ENCODE data around the gene SATB2.

Gene SATB2

DNA sequence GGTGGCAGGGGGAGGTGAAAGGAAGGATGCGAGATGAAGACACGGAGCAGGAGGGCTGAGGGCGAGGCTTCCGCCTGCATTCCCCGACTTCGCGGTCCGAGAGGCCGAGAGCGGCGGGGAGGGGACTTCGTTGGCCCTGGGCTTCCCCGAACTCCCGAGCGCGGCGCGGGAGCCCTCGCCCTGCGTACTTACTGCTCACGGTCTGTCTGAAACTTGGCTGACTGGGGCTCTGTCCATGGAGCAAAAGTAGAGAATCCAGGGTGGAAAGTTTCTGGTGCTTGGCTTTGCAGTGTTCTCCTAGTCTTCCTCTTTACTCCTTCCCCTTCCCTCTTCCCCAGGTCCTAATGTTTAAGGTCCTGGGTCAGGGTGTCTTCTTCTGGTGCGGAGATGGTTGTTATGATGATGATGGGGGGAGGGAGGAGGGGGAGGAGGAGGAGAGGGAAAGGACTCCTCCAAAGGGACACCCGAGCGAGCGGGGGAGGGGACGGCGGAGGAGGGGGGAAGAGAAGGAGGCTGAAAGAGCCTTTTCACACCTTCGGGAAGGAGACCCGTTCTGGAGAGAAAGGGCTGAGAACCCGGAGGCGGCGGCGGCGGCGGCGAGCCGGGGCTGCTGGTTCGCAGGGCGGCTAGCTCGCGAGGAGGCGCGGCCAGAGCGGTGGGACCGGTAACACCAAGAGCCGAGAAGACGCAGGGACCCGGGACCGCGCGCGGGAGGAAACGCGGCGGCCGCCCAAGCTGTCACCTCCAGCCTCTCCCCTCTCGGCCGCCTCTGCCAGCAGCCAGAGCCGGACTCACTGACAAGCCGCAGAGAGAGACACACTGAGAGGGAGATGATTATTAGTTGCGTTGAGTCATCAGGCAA lies at the start of gene SATB2:
TSS of gene SATB2 (minus strand) at position 793 of the 862 bp plus-strand sequence. CDS start 1,902 bp downstream, outside the sequence.
- Mint-ChIP-seq H3K36me3 (peaks cover 1% of the 10 kb centered on the region), H3K4me3 (peak within 1 kb of the TSS; percentile 80), H3K27ac (peak within 1 kb of the TSS; percentile 74), H3K4me1 (peaks cover 12% of the 10 kb centered on the region), H3K9me3 (peaks cover 2% of the 10 kb centered on the region), H3K27me3 (peaks cover 15% of the 10 kb centered on the region)
- ATAC-seq (ENCODE audit: low read depth) (no peak), DNase-seq (ENCODE audit: low spot score in 2 of 2) (peak in 1 of 2 donors; percentile 28)

DNA sequence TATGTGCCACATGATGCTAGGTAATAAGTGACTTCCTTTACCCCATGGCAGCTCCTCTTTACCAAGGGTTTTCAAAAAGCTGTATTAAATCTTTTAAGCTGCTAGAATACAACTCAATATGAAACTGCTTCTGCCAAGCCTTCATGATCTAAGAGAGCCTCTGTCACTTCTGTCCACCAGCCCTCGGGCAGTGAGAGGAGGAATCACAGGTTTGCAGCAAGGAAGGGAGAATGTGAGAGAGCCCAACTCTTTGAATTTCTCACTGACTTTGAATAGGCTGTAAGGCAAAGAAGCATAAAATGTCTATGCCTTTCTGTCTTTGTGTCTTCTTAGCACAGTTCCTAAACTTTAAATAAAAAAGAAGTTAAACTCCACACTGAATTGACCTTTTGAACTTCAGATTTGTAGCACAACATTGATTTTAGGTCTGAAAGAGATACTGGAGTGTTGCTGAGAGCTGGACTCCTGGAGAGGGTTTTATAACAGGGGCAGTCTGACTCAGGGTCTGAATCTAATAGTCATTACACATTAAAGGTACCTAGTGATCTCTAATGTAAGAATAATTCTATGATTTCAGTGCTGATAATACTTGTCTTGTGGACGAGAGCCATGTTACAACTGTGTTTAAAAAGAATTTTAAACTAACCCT lies 48.1 kb upstream of the SATB2 start:
- no peaks in the 10 kb centered on the region for H3K4me1 Mint-ChIP-seq
- ATAC-seq (ENCODE audit: low read depth), result no peak
- no peaks in the 10 kb centered on the region for H3K27me3 Mint-ChIP-seq
- H3K4me3 Mint-ChIP-seq, result no peak overlapping the region
- no peak for DNase-seq (ENCODE audit: low spot score in 2 of 2)
- H3K27ac Mint-ChIP-seq, result no peak overlapping the region
- H3K9me3 Mint-ChIP-seq, result peaks cover 2% of the 10 kb centered on the region
- no peaks in the 10 kb centered on the region for H3K36me3 Mint-ChIP-seq

DNA sequence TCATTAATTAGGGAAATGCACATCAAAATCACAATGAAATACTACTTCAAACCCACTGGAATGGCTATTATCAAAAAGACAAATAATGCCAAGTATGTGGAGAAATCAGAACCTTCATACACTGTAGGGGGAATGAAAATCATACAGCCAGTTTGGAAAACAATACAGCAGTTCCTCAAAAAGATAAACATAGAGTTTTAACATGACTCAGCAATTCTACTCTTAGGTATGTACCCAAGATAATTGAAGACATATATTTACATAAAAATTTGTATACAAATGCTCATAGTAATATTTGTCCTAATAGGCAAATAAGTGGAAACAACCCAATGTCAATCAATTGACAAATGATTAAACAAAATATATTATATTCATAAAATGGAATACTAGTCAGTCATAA lies 45.4 kb upstream of the SATB2 start:
- DNase-seq (ENCODE audit: low spot score in 2 of 2) (no peak), ATAC-seq (ENCODE audit: low read depth) (no peak)
- no peak overlapping the region for H3K27ac Mint-ChIP-seq
- peaks cover 2% of the 10 kb centered on the region for H3K9me3 Mint-ChIP-seq
- no peak overlapping the region for H3K4me3 Mint-ChIP-seq
- H3K4me1 Mint-ChIP-seq, result no peaks in the 10 kb centered on the region
- H3K36me3 Mint-ChIP-seq, result no peaks in the 10 kb centered on the region
- H3K27me3 Mint-ChIP-seq, result no peaks in the 10 kb centered on the region

DNA sequence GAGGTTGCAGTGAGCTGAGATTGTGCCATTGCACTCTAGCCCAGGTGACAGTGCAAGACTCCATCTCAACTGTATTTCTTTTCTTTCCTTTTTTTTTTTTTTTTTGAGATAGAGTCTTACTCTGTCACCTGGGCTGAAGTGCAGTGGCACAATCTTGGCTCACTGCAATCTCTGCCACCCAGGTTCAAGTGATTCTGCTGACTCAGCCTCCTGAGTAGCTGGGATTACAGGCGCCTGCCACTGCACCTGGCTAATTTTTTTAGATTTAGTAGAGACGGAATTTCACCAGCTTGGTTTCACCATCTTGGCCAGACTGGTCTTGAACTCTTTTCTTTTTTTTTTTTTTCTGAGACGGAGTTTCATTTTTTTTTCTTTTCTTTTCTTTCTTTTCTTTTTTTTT lies 41.3 kb upstream of the SATB2 start:
- peaks cover 2% of the 10 kb centered on the region for H3K9me3 Mint-ChIP-seq
- ATAC-seq (ENCODE audit: low read depth) (no peak), DNase-seq (ENCODE audit: low spot score in 2 of 2) (no peak)
- no peaks in the 10 kb centered on the region for H3K36me3 Mint-ChIP-seq
- no peak overlapping the region for H3K27ac Mint-ChIP-seq
- H3K4me3 Mint-ChIP-seq, result no peak overlapping the region
- no peaks in the 10 kb centered on the region for H3K4me1 Mint-ChIP-seq
- peaks cover 3% of the 10 kb centered on the region for H3K27me3 Mint-ChIP-seq

DNA sequence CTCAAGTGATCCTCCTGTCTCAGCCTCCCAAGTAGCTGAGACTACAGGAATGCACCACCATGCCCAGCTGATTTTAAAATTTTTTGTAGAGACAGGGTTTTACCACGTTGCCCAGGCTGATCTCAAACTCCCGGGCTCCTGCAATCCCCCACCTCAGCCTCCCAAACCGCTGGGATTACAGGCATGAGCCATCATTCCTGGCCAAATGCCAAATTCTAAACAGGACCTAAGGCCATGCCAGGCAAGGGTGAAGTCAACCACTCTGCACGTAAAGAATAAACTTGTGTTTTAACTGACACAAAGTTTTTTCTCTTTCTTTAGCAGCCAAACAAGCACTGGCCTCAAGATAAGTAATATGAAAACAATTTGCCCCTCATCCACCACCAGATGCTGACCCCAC lies 37.4 kb upstream of the SATB2 start:
- peaks cover 9% of the 10 kb centered on the region for H3K27me3 Mint-ChIP-seq
- ATAC-seq (ENCODE audit: low read depth), result no peak
- H3K4me1 Mint-ChIP-seq, result no peaks in the 10 kb centered on the region
- DNase-seq (ENCODE audit: low spot score in 2 of 2), result no peak
- no peak overlapping the region for H3K4me3 Mint-ChIP-seq
- no peaks in the 10 kb centered on the region for H3K9me3 Mint-ChIP-seq
- no peak overlapping the region for H3K27ac Mint-ChIP-seq
- no peaks in the 10 kb centered on the region for H3K36me3 Mint-ChIP-seq

DNA sequence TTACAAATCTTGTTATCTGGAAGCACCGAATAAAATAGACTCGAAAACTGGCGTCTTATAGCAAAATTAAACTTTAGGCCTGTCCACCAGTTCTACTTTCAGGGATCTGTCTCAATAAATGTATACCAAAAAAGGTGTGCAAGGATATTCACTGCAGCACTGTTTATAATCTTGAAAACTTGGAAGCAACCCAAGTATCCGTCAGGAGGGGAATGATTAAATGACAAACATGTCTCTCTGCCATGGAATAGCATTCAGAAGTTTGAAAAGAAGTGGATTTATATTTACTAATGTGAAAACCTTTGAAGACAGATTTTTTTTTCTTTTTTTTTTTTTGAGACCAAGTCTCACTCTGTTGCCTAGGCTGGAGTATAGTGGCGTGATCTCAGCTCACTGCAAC lies 32.3 kb upstream of the SATB2 start:
- Mint-ChIP-seq H3K4me3 (no peak overlapping the region), H3K27ac (no peak overlapping the region), H3K9me3 (no peaks in the 10 kb centered on the region), H3K27me3 (peaks cover 9% of the 10 kb centered on the region), H3K36me3 (no peaks in the 10 kb centered on the region), H3K4me1 (no peaks in the 10 kb centered on the region)
- ATAC-seq (ENCODE audit: low read depth), result no peak
- no peak for DNase-seq (ENCODE audit: low spot score in 2 of 2)

DNA sequence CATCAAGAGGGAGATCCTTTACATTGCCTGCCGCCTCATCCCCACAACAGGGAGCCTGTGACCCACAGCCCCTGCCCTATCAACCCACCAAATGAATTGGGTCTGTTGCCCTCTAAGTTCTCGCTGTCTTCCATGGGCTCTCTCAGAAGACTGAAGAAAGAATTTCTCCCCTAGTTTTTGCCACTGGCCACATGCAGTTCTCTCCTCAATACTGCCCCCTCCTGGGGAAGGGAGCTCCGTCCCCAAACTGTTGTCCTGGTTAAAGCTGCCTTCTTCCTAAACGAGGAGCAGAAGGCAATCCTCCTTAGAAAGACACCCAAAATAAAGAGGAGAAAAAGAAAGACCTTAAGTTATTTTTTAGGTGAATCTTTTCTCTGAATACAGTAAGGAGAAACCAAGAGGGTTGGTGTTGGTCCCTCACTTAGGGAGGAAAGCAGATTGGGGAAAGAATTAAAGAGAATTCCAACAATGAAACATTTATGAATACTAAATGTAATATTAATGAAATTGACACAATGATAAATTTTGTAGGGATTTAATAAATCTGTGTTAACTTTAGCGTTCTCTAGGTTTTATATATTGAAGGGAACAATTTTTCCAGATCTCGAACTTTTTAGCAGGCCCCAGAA lies 31.1 kb upstream of the SATB2 start:
- no peaks in the 10 kb centered on the region for H3K36me3 Mint-ChIP-seq
- H3K27ac Mint-ChIP-seq, result no peak overlapping the region
- H3K27me3 Mint-ChIP-seq, result peaks cover 9% of the 10 kb centered on the region
- no peak overlapping the region for H3K4me3 Mint-ChIP-seq
- peak in 1 of 2 donors; percentile 28 for DNase-seq (ENCODE audit: low spot score in 2 of 2)
- no peaks in the 10 kb centered on the region for H3K4me1 Mint-ChIP-seq
- H3K9me3 Mint-ChIP-seq, result no peaks in the 10 kb centered on the region
- no peak for ATAC-seq (ENCODE audit: low read depth)

DNA sequence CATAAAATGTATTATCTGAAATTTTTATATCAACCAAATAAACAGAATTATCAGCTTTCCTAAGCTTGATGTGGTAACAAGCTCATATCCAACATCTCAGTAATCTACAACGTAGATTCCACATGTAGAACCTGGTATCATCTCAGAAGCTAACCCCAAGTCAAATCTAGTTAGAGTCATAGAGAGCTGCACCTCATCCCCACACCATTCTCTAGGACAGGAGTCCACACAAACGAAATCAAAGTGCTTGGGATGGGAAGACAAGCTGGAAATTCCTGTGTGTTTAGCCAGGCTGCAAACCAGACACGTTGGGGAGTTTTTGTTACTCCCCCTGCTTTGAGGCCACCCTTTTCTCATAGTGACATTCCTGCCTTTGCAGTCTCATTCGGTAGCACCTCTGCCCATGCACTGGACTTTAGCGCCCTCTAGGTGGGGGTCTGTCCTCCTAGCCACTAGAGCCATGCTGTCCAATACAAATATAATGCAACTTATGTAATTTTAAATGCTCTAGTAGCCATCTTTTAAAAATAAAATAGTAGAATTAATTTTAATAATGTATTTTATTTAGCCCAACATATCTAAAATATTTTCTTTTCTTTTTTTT lies 28.1 kb upstream of the SATB2 start:
- no peak for ATAC-seq (ENCODE audit: low read depth)
- Mint-ChIP-seq H3K9me3 (no peaks in the 10 kb centered on the region), H3K27me3 (peaks cover 3% of the 10 kb centered on the region), H3K4me1 (no peaks in the 10 kb centered on the region), H3K4me3 (no peak overlapping the region), H3K36me3 (no peaks in the 10 kb centered on the region), H3K27ac (no peak overlapping the region)
- DNase-seq (ENCODE audit: low spot score in 2 of 2), result no peak

DNA sequence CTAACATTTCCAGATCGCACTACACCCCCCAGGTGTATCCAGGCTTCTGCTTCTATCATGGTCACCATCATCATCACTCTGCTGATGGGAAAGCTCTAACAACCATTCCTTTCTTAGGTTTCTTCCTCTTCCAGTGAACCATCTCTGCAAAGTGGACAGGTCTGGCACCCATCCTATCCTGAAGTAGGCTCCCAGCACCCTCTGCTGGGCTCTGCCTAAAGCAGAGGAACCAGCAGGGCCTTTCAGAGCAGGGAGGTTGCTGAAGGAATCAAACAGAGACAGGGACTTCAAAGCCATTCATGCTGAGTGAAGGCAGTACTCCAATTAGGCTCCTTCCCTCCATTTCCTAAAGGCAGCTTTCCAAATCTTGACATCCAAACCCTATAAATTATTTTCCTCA lies 27.2 kb upstream of the SATB2 start:
- no peak overlapping the region for H3K27ac Mint-ChIP-seq
- no peak for ATAC-seq (ENCODE audit: low read depth)
- H3K4me3 Mint-ChIP-seq, result no peak overlapping the region
- H3K36me3 Mint-ChIP-seq, result no peaks in the 10 kb centered on the region
- H3K9me3 Mint-ChIP-seq, result no peaks in the 10 kb centered on the region
- H3K27me3 Mint-ChIP-seq, result peaks cover 3% of the 10 kb centered on the region
- no peak for DNase-seq (ENCODE audit: low spot score in 2 of 2)
- H3K4me1 Mint-ChIP-seq, result no peaks in the 10 kb centered on the region

DNA sequence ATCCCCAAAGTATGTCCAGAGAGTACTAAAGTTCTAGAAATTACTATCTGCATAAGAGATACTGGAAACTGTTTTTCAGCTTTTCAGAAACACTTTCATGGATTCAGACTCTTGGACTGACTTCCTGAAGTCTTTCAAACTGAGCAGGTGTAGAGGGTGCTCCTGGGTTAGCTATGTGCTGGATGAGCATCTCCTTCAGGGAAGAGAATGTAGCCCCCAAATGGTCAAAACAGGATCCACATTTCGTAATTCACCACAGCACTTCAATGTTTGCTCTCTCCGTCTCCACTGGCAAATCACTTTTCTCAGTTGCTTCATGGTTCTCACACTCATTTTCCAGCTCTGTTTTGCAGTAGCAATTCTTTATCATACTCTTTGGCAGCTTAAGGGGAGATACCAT lies 23.2 kb upstream of the SATB2 start:
- no peak overlapping the region for H3K27ac Mint-ChIP-seq
- no peak overlapping the region for H3K4me3 Mint-ChIP-seq
- ATAC-seq (ENCODE audit: low read depth) (no peak), DNase-seq (ENCODE audit: low spot score in 2 of 2) (no peak)
- no peaks in the 10 kb centered on the region for H3K9me3 Mint-ChIP-seq
- H3K4me1 Mint-ChIP-seq, result no peaks in the 10 kb centered on the region
- no peaks in the 10 kb centered on the region for H3K27me3 Mint-ChIP-seq
- no peaks in the 10 kb centered on the region for H3K36me3 Mint-ChIP-seq

DNA sequence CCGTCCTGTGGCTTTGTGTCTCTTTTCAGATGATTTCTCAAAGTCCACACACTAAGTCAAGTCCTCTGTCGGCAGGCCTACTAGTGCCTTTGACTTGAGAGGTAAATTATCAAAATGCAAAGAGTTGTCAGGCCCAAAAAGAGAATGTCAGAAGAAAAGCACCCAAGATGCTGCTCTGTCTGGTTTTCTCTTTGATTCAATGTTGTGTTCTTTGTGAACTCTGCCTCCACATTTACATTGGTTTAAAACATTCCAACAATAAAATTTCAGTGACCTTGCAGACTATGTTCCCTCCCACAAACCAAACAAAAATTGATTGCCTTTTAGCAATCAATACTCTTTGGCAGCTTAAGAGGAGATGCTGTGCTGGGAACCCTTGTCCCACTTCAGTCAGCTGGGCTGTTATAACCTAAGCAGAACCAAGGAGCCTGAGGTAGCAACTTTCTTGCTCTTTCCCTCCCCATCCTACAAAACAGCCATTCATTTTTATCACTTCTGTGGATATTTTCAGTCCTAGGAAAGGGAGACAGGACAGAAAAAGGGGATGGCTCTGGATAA lies 19.6 kb upstream of the SATB2 start:
- Mint-ChIP-seq H3K4me3 (no peak overlapping the region), H3K9me3 (no peaks in the 10 kb centered on the region), H3K36me3 (no peaks in the 10 kb centered on the region), H3K27me3 (peaks cover 10% of the 10 kb centered on the region), H3K27ac (no peak overlapping the region), H3K4me1 (no peaks in the 10 kb centered on the region)
- ATAC-seq (ENCODE audit: low read depth), result no peak
- no peak for DNase-seq (ENCODE audit: low spot score in 2 of 2)

DNA sequence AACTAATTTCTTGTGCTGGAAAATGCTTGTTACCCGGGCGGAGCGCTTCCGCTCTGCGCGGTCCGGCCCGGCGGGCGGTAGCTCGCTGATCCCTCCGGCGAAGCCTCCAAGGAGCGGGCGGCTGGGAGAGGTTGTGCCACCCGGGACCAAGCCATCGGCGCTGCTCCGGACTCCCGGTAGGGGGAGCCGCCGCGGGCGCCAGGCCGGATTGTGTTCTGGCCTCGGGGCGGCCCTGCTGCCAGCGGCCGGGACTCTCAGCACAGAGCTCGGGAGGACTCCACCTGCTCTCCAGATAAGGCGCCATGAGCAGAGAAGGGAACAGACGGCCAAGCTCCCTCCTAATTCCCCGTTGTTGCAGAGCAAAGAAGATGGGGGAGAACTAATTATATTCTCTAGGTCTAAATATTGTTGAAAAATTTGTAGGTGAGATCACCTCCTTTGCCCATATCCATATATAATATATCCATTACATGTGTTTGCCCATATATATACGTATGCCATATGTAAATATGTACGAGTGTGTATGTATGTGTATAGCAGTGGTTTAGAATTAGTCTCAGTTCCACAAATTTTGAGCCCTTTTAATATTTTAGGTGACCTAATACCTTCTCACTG lies 13.8 kb upstream of the SATB2 start:
- ATAC-seq (ENCODE audit: low read depth), result no peak
- Mint-ChIP-seq H3K4me1 (peaks cover 2% of the 10 kb centered on the region), H3K4me3 (no peak overlapping the region), H3K27me3 (peaks cover 27% of the 10 kb centered on the region), H3K27ac (no peak overlapping the region), H3K36me3 (peaks cover 1% of the 10 kb centered on the region), H3K9me3 (no peaks in the 10 kb centered on the region)
- no peak for DNase-seq (ENCODE audit: low spot score in 2 of 2)

DNA sequence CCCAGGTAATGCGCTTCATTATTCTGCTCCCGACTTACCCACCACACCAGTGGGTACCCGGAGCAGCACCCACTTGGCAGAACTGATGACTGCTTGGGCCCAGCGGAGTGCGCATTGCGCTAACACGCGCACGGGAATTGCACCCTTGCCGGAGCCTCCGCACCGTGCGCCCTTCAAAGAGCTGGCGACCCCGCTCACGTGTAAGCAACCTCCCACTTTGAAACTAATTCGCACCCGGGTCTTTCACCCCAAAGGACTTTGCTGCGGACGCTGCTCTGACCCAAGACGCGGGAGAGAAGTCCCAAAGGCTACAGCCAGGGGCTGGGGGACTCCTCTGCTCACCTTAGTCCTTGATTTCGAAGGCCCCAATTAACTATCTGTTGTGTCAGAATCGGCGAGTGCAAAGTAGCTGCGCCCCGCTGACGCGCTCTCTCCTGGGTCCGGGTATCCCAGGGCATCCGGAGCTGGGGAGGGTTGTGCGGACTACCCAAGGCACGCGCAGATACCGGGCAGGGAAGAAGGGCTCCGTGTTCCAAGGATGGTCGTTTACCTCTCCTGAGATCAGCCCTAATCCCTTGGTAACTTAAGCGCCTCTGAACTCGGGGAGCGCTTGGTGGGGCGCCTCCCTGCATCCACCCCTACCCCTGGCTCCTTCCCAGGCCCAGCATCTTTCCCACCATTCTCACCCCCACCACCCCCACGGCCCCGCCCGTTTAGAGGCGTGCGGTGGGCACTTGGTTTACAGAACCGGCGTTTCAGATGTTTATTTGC lies 13.1 kb upstream of the SATB2 start:
- Mint-ChIP-seq H3K27me3 (peaks cover 33% of the 10 kb centered on the region), H3K36me3 (peaks cover 1% of the 10 kb centered on the region), H3K9me3 (no peaks in the 10 kb centered on the region), H3K27ac (no peak overlapping the region), H3K4me1 (peaks cover 2% of the 10 kb centered on the region), H3K4me3 (no peak overlapping the region)
- ATAC-seq (ENCODE audit: low read depth) (no peak), DNase-seq (ENCODE audit: low spot score in 2 of 2) (no peak)

Measured in memory B cell (primary cell).